HG03354 (cell line): ENCODE data around the gene RBMY1F.
"Not testable (repeated sequence)": the region's sequence is repeated elsewhere in the genome, so short reads cannot be mapped to it uniquely, and the experiment has no call there.

Experiments used
- ATAC-seq: cut with Tn5 transposase; IDR thresholded peaks from one replicate; pipeline ENCODE4 v1.9.1; 2021; ENCODE audit warnings: mild to moderate bottlenecking; ENCODE audit not compliant: unreplicated experiment, poor library complexity, severe bottlenecking

Gene RBMY1F

GRCh38 chrY:22182823-22183222, at the start of gene RBMY1F:
TSS of gene RBMY1F (minus strand) at chrY:22182923. CDS start at chrY:22180969, 1,954 bp downstream.
- not testable (repeated sequence) for ATAC-seq

GRCh38 chrY:22151144-22151543, 31.6 kb downstream of the RBMY1F start:
- ATAC-seq: not testable (repeated sequence)

- ATAC-seq: not testable (repeated sequence)
Measured at GRCh38 chrY:22141011-22141695, 41.6 kb downstream of the RBMY1F start.

GRCh38 chrY:22134719-22135118, 48.0 kb downstream of the RBMY1F start:
- not testable (repeated sequence) for ATAC-seq

GRCh38 chrY:22130494-22130893, 52.2 kb downstream of the RBMY1F start:
- ATAC-seq: not testable (repeated sequence)
